ENCODE data around the gene RBM47.
"Not testable (repeated sequence)": the region's sequence is repeated elsewhere in the genome, so short reads cannot be mapped to it uniquely, and the experiment has no call there.

Gene RBM47

GRCh38 chr4:40525752-40526598, 103.7 kb downstream of the RBM47 start:
- no peak for DNase-seq

DNA sequence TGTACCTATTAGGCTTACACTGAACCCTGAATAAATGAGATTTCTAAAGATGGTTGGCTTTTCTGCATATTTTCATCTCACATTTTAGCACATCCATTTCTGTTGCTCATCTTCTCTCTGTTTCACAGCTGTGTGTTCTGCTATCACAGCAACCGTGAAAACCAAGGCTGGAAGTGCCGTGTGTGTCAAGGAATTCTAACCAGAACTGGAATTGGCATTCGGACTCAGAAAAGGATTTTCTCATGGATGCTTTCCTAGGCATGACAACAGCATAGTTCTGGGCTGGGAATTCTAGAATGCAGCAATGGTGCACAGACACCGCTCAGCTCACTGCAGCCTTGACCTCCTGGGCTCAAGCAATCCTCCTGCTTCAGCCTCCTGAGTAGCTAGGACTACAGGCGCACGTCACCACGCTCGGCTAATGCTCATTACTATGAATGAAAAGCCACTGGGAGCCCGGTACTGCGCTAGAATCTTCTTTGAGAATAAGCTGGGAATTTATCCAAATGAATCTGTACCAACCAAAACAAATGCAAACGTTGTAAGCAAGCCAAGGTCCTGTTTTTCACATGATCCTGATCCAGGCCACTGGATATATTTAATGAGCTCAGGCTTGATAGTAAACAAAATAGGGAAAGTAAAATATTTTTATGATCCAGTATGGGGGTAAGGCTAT, 105.2 kb downstream of the RBM47 start:
- no peak for DNase-seq

DNA sequence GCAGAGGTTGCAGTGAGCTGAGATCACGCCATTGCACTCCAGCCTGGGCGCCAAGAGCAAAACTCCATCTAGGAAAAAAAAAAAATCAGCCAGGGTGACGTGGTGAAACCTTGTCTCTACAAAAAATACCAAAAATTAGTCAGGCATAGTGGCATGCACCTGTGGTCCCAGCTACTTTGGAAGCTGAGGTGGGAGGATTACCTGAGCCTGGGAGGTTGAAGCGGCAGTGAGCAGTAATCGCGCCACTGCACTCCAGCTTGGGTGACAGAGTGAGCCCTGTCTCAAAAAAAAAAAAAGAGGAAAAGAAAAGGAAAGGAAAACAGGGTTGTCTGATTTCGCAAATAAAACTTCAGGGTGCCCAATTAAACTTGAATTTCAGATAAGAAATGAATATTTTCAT, 106.1 kb downstream of the RBM47 start:
- DNase-seq, result no peak

GRCh38 chr4:40521957-40522356, 107.7 kb downstream of the RBM47 start:
- DNase-seq, result no peak

DNA sequence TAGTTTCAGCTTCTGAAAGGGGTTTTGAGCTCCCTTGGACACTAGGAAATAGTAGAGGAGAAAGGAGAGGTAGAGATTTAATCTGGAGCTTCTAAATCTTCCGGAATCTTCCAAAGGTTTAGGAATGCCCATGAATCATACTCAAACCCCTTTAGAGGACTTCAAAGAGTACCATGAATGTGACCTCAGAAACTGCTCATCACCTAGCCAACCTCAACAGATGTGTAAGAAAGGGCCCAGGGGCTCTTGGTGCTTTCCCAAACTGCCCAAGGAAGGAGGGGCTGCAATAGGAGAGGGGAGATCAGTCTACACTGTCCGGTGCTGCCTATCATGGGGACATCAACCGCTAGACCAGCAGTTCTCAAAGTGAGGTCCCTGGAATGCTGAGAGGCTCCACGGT, 109.1 kb downstream of the RBM47 start:
- DNase-seq, result no peak

- not testable (repeated sequence) for DNase-seq
Observed at GRCh38 chr4:40517081-40517480, 112.6 kb downstream of the RBM47 start.

GRCh38 chr4:40516651-40517050, 113.0 kb downstream of the RBM47 start:
- DNase-seq, result no peak

DNA sequence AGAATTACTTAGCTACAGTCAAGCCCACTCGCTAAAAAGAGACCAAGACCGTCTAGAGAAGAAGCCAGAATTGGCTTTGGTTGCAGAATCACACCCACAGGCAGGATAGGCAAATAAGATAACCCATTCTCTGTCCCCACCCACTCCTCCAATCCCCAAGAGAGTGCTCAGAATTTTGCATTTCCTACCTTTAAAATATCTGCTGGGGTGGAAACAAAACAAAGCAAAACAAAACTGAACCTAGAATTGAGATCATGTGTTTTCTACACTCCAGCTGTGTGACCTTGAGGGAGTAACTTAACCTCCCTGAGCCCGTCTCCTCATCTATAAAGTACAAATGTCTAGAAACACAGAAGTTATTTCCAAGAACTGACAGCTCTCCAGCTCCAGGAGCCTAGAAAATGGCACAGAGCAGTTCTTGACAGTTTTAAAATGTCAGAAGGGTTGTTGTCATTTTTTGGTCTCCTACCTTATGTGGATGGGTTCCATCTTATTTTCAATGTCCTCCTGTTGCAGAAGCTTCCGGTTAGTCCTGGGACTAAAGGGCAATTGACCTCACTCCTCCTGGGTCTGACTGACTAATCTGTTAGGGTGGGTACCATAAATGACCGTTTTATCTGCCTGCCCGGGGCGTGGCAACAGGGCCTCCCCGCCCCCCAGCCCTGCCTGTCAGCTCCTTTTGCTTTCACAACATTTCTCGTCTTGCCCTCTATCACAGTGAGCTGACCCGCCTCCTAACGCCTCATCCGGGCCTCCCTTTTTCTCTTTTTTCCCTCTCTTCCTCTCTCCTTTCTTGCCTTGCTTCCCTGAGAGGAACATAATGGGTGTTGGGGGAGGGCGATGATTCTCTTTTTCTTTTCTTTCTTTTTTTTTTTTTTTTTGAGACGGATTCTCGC, 114.0 kb downstream of the RBM47 start:
- DNase-seq, result no peak

DNA sequence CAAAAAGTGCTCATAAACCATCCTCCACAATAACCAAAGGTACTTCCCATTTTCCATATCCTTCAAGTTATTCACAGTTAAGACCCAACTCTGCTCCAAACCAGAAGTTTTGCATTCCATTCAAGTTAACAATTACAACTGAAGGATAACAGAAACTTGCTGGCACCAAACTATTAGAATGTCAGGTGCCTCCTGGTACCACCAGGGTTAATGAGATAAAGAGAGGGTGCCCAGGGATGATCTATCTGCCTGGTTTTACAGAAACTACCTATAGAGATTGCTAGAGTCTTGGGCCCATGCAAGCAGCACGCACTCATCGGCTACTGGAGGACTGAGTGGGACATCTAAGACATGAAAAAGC, 114.6 kb downstream of the RBM47 start:
- no peak for DNase-seq

DNA sequence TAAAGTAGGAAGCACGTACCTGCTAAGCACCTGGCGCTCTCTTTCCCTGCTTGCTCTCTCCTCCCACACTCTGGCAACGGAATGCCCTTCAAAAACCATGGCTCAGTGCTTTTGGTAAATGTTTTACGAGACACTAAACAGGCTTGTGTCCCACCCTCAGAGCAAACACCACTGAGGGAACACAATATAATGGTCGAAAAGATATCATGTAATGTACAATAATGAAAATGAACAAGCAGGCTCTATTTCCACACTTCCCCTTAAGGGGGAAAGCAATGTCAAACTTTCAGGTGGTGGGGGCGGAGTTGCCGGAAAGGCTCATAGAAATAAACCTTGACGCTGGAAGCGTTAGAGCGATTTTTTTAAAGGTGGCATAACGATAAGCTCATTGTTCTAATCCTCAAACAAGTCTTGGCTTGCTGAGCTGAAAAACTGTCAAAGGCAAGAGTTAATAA, 115.1 kb downstream of the RBM47 start:
- DNase-seq, result no peak

- no peak for DNase-seq
Observed at GRCh38 chr4:40511036-40511614, 118.5 kb downstream of the RBM47 start.

DNA sequence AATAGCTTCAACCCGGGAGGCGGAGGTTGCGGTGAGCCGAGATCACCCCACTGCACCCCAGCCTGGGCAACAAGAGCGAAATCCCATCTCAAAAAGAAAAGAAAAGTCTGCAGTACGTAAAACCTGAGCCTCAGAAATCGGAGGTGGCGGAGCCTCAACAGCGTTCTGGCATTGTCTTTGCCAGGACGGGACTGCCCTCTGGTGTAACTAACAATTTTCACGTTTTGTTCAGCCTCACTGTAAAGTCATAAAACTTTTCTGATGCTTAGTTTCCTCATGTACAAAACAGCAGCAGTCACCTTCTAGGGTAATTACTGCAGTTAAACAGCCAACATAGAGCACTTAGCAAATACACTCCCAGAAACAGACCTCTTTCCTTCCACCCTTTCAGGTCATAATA, 121.7 kb downstream of the RBM47 start:
- no peak for DNase-seq

GRCh38 chr4:40506492-40506891, 123.2 kb downstream of the RBM47 start:
- no peak for DNase-seq

- DNase-seq, result no peak
Observed at GRCh38 chr4:40506066-40506465, 123.6 kb downstream of the RBM47 start.

- DNase-seq, result no peak
Observed at GRCh38 chr4:40502934-40503333, 126.7 kb downstream of the RBM47 start.

- no peak for DNase-seq
Observed at GRCh38 chr4:40502220-40502619, 127.4 kb downstream of the RBM47 start.

DNA sequence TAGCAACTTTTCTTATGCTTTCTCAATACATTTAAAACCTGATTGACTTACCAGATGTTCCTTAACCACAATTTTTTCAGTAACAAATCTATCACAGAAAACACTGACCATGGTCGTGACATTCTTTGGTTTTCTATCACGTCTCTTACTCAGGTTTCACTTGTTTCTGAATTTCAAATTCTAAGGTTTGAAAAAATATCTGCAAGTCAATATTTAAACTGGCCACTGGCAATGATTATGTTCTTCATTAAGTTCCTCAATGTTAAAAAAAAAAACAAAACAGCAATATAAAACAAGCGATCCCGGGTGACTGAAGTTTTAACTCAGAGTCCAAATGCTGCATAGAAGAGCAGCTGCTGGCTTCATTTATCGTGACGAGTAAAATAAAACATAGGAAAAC, 128.9 kb downstream of the RBM47 start:
- DNase-seq, result no peak

DNA sequence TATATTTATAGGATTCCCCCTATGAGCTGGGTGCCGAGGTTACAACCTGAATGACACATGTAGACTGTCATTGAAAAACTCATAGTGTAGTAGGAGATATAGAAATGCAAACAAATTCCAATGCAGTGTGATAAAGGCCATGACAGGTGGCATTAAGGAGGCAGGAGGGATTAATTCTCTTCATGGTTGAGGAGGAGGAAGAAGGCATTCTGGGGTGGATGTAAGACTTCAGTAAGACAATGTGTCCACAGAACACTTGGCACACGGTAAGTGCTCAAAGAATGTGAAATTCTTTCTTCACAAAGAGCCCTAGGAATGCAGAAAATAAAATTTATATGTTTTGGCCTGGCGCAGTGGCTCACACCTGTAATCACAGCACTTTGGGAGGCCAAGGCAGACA, 136.5 kb downstream of the RBM47 start:
- DNase-seq, result no peak

DNA sequence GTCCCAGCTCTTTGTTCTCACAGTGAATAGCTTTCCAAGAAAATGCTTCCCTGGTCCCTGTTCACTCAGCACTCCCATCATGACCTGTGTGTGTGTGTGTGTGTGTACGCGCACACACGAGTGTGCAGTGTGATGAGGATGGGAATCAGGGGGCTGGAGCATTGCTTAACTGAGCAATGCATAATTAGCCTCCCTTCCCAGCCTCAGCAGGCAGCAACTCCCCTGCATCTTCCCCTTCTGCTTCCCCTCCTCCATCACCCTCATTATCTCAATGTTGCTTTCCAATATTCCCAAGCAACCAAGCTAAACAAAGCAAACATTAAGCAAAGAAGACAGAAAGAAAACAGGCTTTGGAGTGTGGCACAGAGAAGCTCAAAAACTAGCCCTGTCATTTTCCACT, 137.0 kb downstream of the RBM47 start:
- no peak for DNase-seq

DNA sequence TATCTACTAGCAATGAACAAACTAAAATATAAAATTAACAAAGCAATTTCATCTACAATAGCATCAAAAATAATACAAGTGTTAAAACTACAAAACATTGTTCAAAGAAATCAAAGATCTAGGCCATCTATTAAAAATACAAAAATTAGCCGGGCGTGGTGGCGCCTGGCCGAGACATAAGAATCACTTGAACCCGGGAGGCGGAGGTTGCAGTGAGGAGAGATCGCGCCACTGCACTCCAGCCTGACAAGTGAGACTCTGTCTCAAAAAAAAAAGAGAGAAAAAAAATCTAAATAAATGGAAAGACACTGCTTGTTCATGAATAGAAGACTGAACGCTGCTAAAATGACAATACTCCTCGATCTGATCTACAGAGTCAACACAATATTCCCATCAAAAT, 139.2 kb downstream of the RBM47 start:
- no peak for DNase-seq

DNA sequence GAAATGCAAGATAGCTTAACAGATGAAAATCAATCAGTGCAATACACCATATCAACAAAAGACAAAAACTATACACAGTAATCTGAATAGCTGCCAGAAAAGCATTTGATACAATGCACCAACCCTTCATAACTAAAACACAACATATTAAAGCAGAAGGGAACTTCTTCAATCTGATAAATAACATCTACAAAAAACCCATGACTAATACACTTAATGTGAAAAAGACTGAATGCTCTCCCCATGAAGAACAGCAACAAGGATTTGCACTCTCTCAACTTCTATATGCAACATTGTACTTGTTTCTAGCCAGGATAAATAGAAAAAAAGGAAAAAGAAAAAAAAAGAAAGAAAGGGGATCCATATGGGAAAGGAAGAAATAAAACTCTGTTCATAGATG, 139.7 kb downstream of the RBM47 start:
- no peak for DNase-seq

DNA sequence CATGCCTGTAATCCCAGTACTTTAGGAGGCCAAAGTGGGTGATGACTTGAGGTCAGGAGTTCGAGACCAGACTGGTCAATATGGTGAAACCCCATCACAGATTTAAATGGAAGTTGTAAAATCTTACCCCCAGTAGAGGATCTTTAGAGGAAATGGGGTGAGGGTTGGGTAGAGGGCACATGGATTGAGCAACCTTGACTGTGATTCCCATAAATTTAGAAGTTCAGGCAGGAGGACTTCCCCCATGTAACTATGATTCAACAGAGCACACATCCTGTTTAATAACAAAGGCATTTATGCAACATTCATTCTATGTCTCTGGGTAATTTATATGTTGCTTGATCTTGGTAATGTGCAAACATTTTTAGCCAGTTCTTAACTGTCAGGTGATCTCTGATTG, 143.1 kb downstream of the RBM47 start:
- DNase-seq, result no peak
